ENCODE results near the gene PRKAR1B. TPM values are rescaled to one million over a fixed set of nuclear protein-coding genes. Genes with fewer than 3 reads are reported as not detected.
A peak's percentile ranks its signal among the peaks of the same experiment; 100 is the strongest.

Gene PRKAR1B
- total RNA-seq, 3 donors from 2014 or later, result 38.8 to 58.6 (median 49.9) TPM

- DNase-seq (no peak), ATAC-seq (no peak)
- no peak overlapping the region for H3K4me3 Mint-ChIP-seq
- peaks cover 22% of the 10 kb centered on the region for H3K4me1 Mint-ChIP-seq (ENCODE audit: low read depth)
- no peaks in the 10 kb centered on the region for H3K27me3 Mint-ChIP-seq (ENCODE audit: low read depth)
- H3K9me3 Mint-ChIP-seq, result peaks cover 7% of the 10 kb centered on the region
- H3K36me3 Mint-ChIP-seq (ENCODE audit: insufficient read depth), result peaks cover 14% of the 10 kb centered on the region
These were observed 135.0 kb downstream of the PRKAR1B start for GRCh38 chr7:591856-592628.

- no peaks in the 10 kb centered on the region for H3K27me3 Mint-ChIP-seq (ENCODE audit: low read depth)
- peaks cover 19% of the 10 kb centered on the region for H3K36me3 Mint-ChIP-seq (ENCODE audit: insufficient read depth)
- no peak overlapping the region for H3K4me3 Mint-ChIP-seq
These were observed 136.1 kb downstream of the PRKAR1B start for GRCh38 chr7:590731-591551.

GRCh38 chr7:589781-590575 lies 137.1 kb downstream of the PRKAR1B start:
- Mint-ChIP-seq H3K4me1 (ENCODE audit: low read depth) (peaks cover 30% of the 10 kb centered on the region), H3K9me3 (peaks cover 14% of the 10 kb centered on the region), H3K4me3 (no peak overlapping the region), H3K27me3 (ENCODE audit: low read depth) (no peaks in the 10 kb centered on the region), H3K36me3 (ENCODE audit: insufficient read depth) (peaks cover 27% of the 10 kb centered on the region)
- DNase-seq (no peak), ATAC-seq (no peak)

More at GRCh38 chr7:590731-591551, 136.1 kb downstream of the PRKAR1B start:
- ATAC-seq, result no peak
- Mint-ChIP-seq H3K4me1 (ENCODE audit: low read depth) (peaks cover 27% of the 10 kb centered on the region), H3K9me3 (peaks cover 11% of the 10 kb centered on the region)
- no peak for DNase-seq

- H3K27me3 Mint-ChIP-seq (ENCODE audit: low read depth), result no peaks in the 10 kb centered on the region
- H3K9me3 Mint-ChIP-seq, result peaks cover 14% of the 10 kb centered on the region
- peaks cover 33% of the 10 kb centered on the region for H3K36me3 Mint-ChIP-seq (ENCODE audit: insufficient read depth)
- peaks cover 40% of the 10 kb centered on the region for H3K4me1 Mint-ChIP-seq (ENCODE audit: low read depth)
- ATAC-seq (no peak), DNase-seq (no peak)
- no peak overlapping the region for H3K4me3 Mint-ChIP-seq
These were observed 139.3 kb downstream of the PRKAR1B start for GRCh38 chr7:587767-588166.

GRCh38 chr7:586494-586893 lies 140.6 kb downstream of the PRKAR1B start:
- DNase-seq, result no peak
- H3K4me1 Mint-ChIP-seq (ENCODE audit: low read depth), result peaks cover 36% of the 10 kb centered on the region
- peaks cover 35% of the 10 kb centered on the region for H3K36me3 Mint-ChIP-seq (ENCODE audit: insufficient read depth)
- no peak for ATAC-seq
- no peak overlapping the region for H3K4me3 Mint-ChIP-seq
- peaks cover 14% of the 10 kb centered on the region for H3K9me3 Mint-ChIP-seq
- H3K27me3 Mint-ChIP-seq (ENCODE audit: low read depth), result no peaks in the 10 kb centered on the region

GRCh38 chr7:585873-586272 lies 141.2 kb downstream of the PRKAR1B start:
- peak overlapping the region; percentile 29 for H3K4me3 Mint-ChIP-seq
- DNase-seq (no peak), ATAC-seq (no peak)
- H3K9me3 Mint-ChIP-seq, result peaks cover 14% of the 10 kb centered on the region
- H3K27me3 Mint-ChIP-seq (ENCODE audit: low read depth), result no peaks in the 10 kb centered on the region
- peaks cover 38% of the 10 kb centered on the region for H3K36me3 Mint-ChIP-seq (ENCODE audit: insufficient read depth)
- peaks cover 37% of the 10 kb centered on the region for H3K4me1 Mint-ChIP-seq (ENCODE audit: low read depth)

GRCh38 chr7:585229-585711 lies 141.8 kb downstream of the PRKAR1B start:
- peak overlapping the region; percentile 57 for H3K4me3 Mint-ChIP-seq
- H3K27me3 Mint-ChIP-seq (ENCODE audit: low read depth), result no peaks in the 10 kb centered on the region
- peaks cover 14% of the 10 kb centered on the region for H3K9me3 Mint-ChIP-seq
- DNase-seq, result peak; percentile 49
- peaks cover 37% of the 10 kb centered on the region for H3K4me1 Mint-ChIP-seq (ENCODE audit: low read depth)
- peaks cover 38% of the 10 kb centered on the region for H3K36me3 Mint-ChIP-seq (ENCODE audit: insufficient read depth)
- peak; percentile 59 to 64 for ATAC-seq

GRCh38 chr7:584820-585219 lies 142.3 kb downstream of the PRKAR1B start:
- ATAC-seq (no peak), DNase-seq (no peak)
- no peaks in the 10 kb centered on the region for H3K27me3 Mint-ChIP-seq (ENCODE audit: low read depth)
- peaks cover 37% of the 10 kb centered on the region for H3K4me1 Mint-ChIP-seq (ENCODE audit: low read depth)
- H3K9me3 Mint-ChIP-seq, result peaks cover 14% of the 10 kb centered on the region
- H3K36me3 Mint-ChIP-seq (ENCODE audit: insufficient read depth), result peaks cover 38% of the 10 kb centered on the region
- H3K4me3 Mint-ChIP-seq, result peak overlapping the region; percentile 87

GRCh38 chr7:584122-584465 lies 143.0 kb downstream of the PRKAR1B start:
- peaks cover 36% of the 10 kb centered on the region for H3K36me3 Mint-ChIP-seq (ENCODE audit: insufficient read depth)
- no peaks in the 10 kb centered on the region for H3K27me3 Mint-ChIP-seq (ENCODE audit: low read depth)
- peak overlapping the region; percentile 87 for H3K4me3 Mint-ChIP-seq
- peaks cover 14% of the 10 kb centered on the region for H3K9me3 Mint-ChIP-seq
- ATAC-seq (peak; percentile 93 to 94), DNase-seq (peak; percentile 87)
- peaks cover 37% of the 10 kb centered on the region for H3K4me1 Mint-ChIP-seq (ENCODE audit: low read depth)

- H3K36me3 Mint-ChIP-seq (ENCODE audit: insufficient read depth), result peaks cover 30% of the 10 kb centered on the region
- peak overlapping the region; percentile 87 for H3K4me3 Mint-ChIP-seq
These were observed 143.5 kb downstream of the PRKAR1B start for GRCh38 chr7:583410-584121.

GRCh38 chr7:582931-583330 lies 144.2 kb downstream of the PRKAR1B start:
- ATAC-seq, result no peak
- no peaks in the 10 kb centered on the region for H3K27me3 Mint-ChIP-seq (ENCODE audit: low read depth)
- peaks cover 30% of the 10 kb centered on the region for H3K36me3 Mint-ChIP-seq (ENCODE audit: insufficient read depth)
- H3K4me3 Mint-ChIP-seq, result peak overlapping the region; percentile 87
- DNase-seq, result no peak
- peaks cover 8% of the 10 kb centered on the region for H3K9me3 Mint-ChIP-seq
- H3K4me1 Mint-ChIP-seq (ENCODE audit: low read depth), result peaks cover 37% of the 10 kb centered on the region

More at GRCh38 chr7:583410-584121, 143.5 kb downstream of the PRKAR1B start:
- ATAC-seq (peak; percentile 44), DNase-seq (no peak)
- Mint-ChIP-seq H3K27me3 (ENCODE audit: low read depth) (no peaks in the 10 kb centered on the region), H3K9me3 (peaks cover 9% of the 10 kb centered on the region), H3K4me1 (ENCODE audit: low read depth) (peaks cover 37% of the 10 kb centered on the region)

- no peak for ATAC-seq
- peaks cover 30% of the 10 kb centered on the region for H3K36me3 Mint-ChIP-seq (ENCODE audit: insufficient read depth)
- peaks cover 37% of the 10 kb centered on the region for H3K4me1 Mint-ChIP-seq (ENCODE audit: low read depth)
- DNase-seq, result no peak
- H3K27me3 Mint-ChIP-seq (ENCODE audit: low read depth), result no peaks in the 10 kb centered on the region
- peaks cover 8% of the 10 kb centered on the region for H3K9me3 Mint-ChIP-seq
- H3K4me3 Mint-ChIP-seq, result peak overlapping the region; percentile 87
These were observed 144.8 kb downstream of the PRKAR1B start for GRCh38 chr7:582081-582835.

- ATAC-seq (no peak), DNase-seq (no peak)
- Mint-ChIP-seq H3K4me3 (no peak overlapping the region), H3K4me1 (ENCODE audit: low read depth) (peaks cover 9% of the 10 kb centered on the region), H3K36me3 (ENCODE audit: insufficient read depth) (peaks cover 21% of the 10 kb centered on the region), H3K27me3 (ENCODE audit: low read depth) (no peaks in the 10 kb centered on the region), H3K9me3 (no peaks in the 10 kb centered on the region)
These were observed 148.7 kb downstream of the PRKAR1B start for GRCh38 chr7:578386-578785.
